Measurements from ENCODE around the gene ABLIM3.

The ABLIM3 gene

GRCh38 chr5:149205625-149206523 is 64.6 kb downstream of the ABLIM3 start:
- TF ChIP-seq, protein P1, sequence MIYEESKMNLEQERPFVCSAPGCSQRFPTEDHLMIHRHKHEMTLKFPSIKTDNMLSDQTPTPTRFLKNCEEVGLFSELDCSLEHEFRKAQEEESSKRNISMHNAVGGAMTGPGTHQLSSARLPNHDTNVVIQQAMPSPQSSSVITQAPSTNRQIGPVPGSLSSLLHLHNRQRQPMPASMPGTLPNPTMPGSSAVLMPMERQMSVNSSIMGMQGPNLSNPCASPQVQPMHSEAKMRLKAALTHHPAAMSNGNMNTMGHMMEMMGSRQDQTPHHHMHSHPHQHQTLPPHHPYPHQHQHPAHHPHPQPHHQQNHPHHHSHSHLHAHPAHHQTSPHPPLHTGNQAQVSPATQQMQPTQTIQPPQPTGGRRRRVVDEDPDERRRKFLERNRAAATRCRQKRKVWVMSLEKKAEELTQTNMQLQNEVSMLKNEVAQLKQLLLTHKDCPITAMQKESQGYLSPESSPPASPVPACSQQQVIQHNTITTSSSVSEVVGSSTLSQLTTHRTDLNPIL (CRISPR knock-in tag; IDR thresholded peaks at IDR 0.05; ENCODE audit: low read depth) = no peak
- TF ChIP-seq ZFP3 (CRISPR knock-in tag; IDR thresholded peaks at IDR 0.05) (no peak), ZNF70 (CRISPR knock-in tag; IDR thresholded peaks at IDR 0.05) (no peak), GLIS3 (CRISPR knock-in tag; IDR thresholded peaks at IDR 0.05) (no peak), ZNF8 (CRISPR knock-in tag; IDR thresholded peaks at IDR 0.05) (no peak), CSRNP3 (CRISPR knock-in tag; IDR thresholded peaks at IDR 0.05) (no peak), CSDC2 (CRISPR knock-in tag; IDR thresholded peaks at IDR 0.05) (no peak), TOX (CRISPR knock-in tag; IDR thresholded peaks at IDR 0.05; ENCODE audit: borderline replicate concordance) (no peak), PATZ1 (CRISPR knock-in tag; IDR thresholded peaks at IDR 0.05; ENCODE audit: borderline replicate concordance) (no peak)
- TF ChIP-seq, protein P2, sequence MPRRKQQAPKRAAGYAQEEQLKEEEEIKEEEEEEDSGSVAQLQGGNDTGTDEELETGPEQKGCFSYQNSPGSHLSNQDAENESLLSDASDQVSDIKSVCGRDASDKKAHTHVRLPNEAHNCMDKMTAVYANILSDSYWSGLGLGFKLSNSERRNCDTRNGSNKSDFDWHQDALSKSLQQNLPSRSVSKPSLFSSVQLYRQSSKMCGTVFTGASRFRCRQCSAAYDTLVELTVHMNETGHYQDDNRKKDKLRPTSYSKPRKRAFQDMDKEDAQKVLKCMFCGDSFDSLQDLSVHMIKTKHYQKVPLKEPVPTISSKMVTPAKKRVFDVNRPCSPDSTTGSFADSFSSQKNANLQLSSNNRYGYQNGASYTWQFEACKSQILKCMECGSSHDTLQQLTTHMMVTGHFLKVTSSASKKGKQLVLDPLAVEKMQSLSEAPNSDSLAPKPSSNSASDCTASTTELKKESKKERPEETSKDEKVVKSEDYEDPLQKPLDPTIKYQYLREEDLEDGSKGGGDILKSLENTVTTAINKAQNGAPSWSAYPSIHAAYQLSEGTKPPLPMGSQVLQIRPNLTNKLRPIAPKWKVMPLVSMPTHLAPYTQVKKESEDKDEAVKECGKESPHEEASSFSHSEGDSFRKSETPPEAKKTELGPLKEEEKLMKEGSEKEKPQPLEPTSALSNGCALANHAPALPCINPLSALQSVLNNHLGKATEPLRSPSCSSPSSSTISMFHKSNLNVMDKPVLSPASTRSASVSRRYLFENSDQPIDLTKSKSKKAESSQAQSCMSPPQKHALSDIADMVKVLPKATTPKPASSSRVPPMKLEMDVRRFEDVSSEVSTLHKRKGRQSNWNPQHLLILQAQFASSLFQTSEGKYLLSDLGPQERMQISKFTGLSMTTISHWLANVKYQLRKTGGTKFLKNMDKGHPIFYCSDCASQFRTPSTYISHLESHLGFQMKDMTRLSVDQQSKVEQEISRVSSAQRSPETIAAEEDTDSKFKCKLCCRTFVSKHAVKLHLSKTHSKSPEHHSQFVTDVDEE (CRISPR knock-in tag; IDR thresholded peaks at IDR 0.05) = no peak
- TF ChIP-seq, protein P3, sequence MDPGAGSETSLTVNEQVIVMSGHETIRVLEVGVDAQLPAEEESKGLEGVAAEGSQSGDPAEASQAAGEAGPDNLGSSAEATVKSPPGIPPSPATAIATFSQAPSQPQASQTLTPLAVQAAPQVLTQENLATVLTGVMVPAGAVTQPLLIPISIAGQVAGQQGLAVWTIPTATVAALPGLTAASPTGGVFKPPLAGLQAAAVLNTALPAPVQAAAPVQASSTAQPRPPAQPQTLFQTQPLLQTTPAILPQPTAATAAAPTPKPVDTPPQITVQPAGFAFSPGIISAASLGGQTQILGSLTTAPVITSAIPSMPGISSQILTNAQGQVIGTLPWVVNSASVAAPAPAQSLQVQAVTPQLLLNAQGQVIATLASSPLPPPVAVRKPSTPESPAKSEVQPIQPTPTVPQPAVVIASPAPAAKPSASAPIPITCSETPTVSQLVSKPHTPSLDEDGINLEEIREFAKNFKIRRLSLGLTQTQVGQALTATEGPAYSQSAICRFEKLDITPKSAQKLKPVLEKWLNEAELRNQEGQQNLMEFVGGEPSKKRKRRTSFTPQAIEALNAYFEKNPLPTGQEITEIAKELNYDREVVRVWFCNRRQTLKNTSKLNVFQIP (CRISPR knock-in tag; IDR thresholded peaks at IDR 0.05; ENCODE audit: borderline replicate concordance, low read depth) = no peak
- no peak for ATAC-seq

DNA sequence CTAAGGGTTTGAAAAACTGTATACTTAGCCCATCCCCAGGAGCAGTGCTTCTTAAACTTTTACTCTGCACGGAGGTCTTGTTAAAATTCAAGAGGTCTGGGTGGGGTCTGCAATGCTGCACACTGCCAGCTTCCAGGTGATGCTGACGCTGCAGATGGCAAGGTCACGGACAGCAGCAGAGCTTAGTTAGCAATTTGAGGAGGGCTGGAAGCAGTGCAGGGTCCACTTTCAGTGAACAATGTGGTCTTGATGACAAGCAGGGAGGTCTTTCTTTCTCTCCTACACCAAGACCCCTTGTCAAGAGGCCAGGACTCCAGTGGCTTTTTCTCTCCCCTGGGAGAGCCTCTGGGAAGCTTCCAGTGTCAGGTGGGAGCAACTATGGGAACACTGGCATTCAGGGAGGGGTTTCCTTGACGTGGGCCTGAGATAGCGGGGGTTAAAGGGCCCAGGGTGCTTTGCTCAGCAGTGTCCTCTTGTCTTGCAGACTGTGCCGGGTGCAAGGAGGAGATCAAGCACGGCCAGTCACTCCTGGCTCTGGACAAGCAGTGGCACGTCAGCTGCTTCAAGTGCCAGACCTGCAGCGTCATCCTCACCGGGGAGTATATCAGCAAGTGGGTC is 65.3 kb downstream of the ABLIM3 start:
- TF ChIP-seq CSDC2 (CRISPR knock-in tag; IDR thresholded peaks at IDR 0.05) (no peak), SNAI2 (CRISPR knock-in tag; IDR thresholded peaks at IDR 0.05) (no peak), ZNF8 (CRISPR knock-in tag; IDR thresholded peaks at IDR 0.05) (no peak), TOX (CRISPR knock-in tag; IDR thresholded peaks at IDR 0.05; ENCODE audit: borderline replicate concordance) (no peak), GLIS3 (CRISPR knock-in tag; IDR thresholded peaks at IDR 0.05) (no peak), ZC3H10 (CRISPR knock-in tag; IDR thresholded peaks at IDR 0.05) (no peak), RARB (CRISPR knock-in tag; IDR thresholded peaks at IDR 0.05) (no peak)
- no peak for ATAC-seq

GRCh38 chr5:149207831-149208230 is 66.5 kb downstream of the ABLIM3 start:
- no peak for ATAC-seq
- TF ChIP-seq CSRNP3 (CRISPR knock-in tag; IDR thresholded peaks at IDR 0.05) (no peak), RARB (CRISPR knock-in tag; IDR thresholded peaks at IDR 0.05) (no peak), SNAI2 (CRISPR knock-in tag; IDR thresholded peaks at IDR 0.05) (no peak), ZFP3 (CRISPR knock-in tag; IDR thresholded peaks at IDR 0.05) (no peak), ARNTL (CRISPR knock-in tag; IDR thresholded peaks at IDR 0.05; ENCODE audit: borderline replicate concordance, low read depth) (no peak), CSDC2 (CRISPR knock-in tag; IDR thresholded peaks at IDR 0.05) (no peak), ZFP30 (CRISPR knock-in tag; IDR thresholded peaks at IDR 0.05) (no peak), ISL1 (CRISPR knock-in tag; IDR thresholded peaks at IDR 0.05) (no peak), PATZ1 (CRISPR knock-in tag; IDR thresholded peaks at IDR 0.05; ENCODE audit: borderline replicate concordance) (no peak), ZNF565 (CRISPR knock-in tag; conservative IDR thresholded peaks at IDR 0.05; ENCODE audit: low read depth) (no peak)
- TF ChIP-seq, protein P2 (CRISPR knock-in tag; IDR thresholded peaks at IDR 0.05) = no peak

All from SK-N-SH treated with all-trans-retinoic acid at 6 μM for 48 hours (cell line).